GM21390 (cell line): ENCODE results near the gene VPS39.

ENCODE experiments used
- ATAC-seq: cut with Tn5 transposase; IDR thresholded peaks from one replicate; pipeline ENCODE4 v1.9.1; 2021; ENCODE audit not compliant: unreplicated experiment

The VPS39 gene

GRCh38 chr15:42199126-42199525 lies 9.0 kb downstream of the VPS39 start:
- ATAC-seq = no peak

- no peak for ATAC-seq
Measured at GRCh38 chr15:42198516-42198915, 9.6 kb downstream of the VPS39 start.

DNA sequence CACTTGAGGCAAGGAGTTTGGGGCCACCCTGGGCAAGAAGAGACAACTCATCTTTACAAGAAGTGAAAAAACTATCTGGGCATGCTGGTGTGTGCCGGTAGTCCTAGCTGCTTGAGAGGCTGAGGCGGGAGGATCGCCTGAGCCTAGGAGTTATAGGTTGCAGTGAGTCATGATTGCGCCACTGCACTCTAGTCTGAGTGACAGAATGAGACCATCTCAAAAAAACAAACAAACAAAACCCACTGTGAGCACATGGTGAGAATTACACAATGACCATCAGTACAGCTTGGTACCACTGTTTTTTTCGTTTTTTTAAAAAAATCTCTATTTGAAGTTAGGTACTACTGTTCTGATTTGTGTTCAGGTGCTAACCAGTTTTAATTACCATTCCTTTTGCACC lies 13.6 kb downstream of the VPS39 start:
- no peak for ATAC-seq

DNA sequence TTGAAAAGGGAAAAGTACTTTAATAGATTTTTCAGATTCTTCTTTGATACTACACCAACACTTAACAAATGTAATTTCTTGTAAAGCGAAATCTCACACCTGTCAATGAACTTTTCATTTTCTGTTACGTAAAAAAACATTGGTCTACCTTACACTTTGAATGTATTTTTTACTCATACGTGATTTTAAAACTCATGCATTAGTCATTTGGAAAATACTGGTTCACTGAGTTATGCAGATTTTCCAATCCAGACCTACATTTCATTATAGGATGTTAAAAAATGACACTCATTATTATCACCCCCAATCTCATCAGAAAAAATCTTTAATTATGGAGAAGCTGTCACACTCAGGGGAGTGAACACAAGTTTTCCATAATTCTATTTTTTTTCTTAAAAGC lies 14.7 kb downstream of the VPS39 start:
- no peak for ATAC-seq

DNA sequence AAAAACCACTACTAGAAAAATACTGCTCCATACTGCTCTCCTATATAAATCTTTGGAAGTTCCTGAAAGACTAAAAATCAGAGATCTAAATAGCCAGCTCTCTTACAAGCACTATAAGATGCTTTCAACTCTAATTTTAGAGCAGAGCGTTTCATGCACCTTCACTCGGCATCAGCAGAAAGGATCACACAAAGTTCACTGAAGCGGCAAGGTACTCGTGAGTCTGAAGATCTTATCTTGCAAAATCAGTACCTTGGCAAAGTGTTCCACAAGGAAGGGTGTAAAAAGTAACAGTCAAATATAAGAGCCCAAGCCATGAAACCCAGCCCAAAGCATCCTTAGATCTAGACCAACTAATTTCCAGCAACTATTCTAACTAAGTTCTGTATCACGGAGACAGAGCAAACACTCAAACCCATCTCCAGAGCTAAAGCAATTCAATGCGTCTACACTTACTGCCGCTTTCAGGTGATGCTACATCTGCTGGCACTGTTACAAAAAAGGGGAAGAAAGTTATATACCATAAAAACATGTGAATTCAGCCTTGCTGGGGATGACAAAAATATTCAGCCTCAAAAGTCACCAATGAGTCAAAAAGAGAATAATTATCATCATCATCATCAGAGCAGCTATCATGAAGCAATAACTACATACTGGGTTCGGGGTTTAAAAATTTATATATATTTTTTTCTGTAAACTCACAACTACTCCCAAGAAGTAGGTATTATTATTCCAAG lies 16.3 kb downstream of the VPS39 start:
- no peak for ATAC-seq

DNA sequence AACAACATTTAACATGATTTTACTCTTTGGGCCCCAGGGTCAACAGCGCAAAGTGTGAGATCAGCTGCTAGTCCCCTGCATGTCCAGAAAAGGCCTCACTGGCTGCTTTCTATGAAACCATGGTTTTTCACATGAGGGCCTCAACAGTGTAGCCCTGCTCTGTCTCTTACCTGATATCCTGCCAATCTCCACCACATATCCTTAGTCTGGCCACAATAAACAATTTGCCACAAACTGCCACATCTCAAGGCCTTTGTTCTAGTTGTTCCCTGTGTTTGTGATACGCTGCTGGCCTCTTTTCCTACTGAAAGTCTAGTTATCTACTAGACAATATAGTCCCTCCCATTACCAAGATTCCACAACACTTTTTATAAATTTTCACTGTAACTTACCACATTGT lies 17.7 kb downstream of the VPS39 start:
- no peak for ATAC-seq

- no peak for ATAC-seq
Measured at GRCh38 chr15:42185801-42186200, 22.3 kb downstream of the VPS39 start.

GRCh38 chr15:42184736-42185135 lies 23.4 kb downstream of the VPS39 start:
- ATAC-seq = no peak

DNA sequence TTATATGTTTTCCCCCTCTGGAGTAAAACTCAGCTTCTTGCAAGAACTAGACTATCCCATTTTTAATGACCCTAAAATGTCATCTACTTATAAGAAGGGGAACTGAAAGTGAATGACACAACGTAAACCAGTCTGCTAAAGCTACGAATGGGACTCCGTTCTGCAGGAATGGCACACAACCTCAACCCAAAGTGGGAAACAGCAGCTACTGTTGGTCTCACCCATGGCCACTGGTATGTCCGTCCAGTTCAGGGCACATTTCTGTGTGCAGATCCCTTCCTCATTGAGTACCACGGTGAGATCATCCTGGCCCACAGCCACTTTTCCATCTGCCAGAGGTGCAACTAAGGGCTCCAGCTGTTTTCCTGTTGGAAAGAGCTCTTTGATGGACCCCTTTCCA lies 23.8 kb downstream of the VPS39 start:
- ATAC-seq = no peak

- no peak for ATAC-seq
Measured at GRCh38 chr15:42182961-42183360, 25.1 kb downstream of the VPS39 start.

GRCh38 chr15:42182328-42182886 lies 25.7 kb downstream of the VPS39 start:
- no peak for ATAC-seq

- ATAC-seq = no peak
Measured at GRCh38 chr15:42178056-42178455, 30.0 kb downstream of the VPS39 start.

- no peak for ATAC-seq
Measured at GRCh38 chr15:42175671-42176070, 32.4 kb downstream of the VPS39 start.

DNA sequence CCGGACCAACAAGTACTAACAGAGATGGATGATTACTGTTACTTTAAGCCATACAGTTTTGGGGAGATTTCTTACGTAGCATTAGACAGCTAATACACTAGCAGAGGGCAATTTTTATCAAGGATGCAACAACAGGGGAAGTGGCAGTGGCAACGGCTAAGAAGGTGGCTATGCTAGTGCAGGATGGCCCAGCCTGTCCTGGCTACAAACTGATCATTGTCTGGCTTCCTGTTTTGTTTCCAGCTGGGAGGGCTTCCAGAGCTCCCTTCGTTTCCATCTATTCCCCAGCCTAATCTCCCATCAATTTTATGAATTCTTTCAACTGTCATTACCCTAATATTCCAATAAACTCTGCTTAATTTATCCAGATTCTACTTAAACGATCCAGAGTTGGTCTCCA lies 35.6 kb downstream of the VPS39 start:
- ATAC-seq = no peak

DNA sequence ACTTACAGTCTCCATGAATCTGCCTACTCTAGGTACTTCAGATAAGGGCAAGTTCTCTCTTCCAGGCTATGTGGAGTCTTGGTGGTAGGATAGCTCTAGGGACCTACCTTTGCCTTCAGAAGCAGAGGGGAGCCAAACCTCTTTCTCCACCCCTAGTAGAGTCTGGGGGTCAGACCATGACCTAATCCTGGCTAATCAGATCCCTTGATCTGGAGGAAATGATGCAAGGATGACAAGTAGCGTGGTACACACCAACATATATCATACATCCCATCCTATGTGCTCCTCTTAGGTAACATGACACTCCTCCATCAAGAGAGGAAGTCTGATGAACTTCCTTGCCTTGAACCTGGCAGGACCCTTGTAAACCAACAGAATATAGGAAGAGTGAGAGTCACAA lies 36.3 kb downstream of the VPS39 start:
- ATAC-seq = no peak

DNA sequence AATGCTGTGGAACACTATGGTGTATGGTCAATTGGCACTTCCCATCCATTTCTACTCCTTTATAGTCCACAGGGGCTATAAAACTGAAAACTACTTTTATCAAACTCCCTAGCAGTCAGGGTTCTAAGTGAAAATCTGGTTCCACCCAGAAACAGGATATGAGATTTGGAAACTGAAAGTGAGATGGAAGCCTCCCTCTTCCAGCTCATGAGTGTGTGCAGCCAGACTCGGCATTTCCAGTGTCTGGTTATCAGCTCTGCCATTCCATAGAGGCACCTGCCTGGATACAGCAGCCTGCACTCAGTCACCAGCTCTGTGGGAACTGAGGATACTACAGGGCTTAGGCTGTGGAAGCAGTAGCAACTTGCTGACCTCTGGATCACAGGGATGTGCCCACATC lies 37.0 kb downstream of the VPS39 start:
- ATAC-seq = no peak

DNA sequence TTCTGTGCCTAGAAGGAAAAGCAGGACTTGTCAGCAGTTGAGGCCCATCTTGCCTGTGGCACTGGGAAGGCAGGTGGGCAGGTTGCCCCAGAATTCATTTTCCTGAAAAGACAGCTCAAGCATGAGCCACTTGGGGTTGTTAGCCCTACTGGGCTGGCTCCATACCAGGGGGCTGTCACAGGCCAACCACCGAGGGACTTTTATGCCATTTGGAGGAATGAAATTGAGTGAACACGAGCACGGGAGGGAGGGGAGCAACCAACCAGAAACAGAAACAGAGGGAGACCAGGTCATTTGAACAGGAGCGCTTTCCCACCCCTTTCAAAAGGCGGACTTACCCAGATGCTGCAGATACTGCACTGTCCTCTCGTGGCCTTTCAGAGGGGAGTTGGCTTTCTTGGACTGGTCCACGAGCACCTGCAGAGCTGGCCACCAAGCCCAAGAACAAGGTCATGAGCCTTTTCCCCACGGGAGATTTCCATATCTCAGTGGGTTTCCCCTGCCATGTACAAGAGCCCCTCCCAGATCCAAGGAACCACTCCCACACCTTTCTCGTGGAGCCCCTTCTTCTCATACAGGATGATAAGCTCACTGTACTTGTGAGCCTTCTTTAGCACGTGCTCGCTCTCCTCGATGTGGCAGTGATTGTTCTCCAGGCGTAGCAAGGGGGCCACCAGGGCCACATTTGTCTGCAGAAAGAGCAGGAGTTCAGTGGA lies 41.7 kb downstream of the VPS39 start:
- no peak for ATAC-seq

DNA sequence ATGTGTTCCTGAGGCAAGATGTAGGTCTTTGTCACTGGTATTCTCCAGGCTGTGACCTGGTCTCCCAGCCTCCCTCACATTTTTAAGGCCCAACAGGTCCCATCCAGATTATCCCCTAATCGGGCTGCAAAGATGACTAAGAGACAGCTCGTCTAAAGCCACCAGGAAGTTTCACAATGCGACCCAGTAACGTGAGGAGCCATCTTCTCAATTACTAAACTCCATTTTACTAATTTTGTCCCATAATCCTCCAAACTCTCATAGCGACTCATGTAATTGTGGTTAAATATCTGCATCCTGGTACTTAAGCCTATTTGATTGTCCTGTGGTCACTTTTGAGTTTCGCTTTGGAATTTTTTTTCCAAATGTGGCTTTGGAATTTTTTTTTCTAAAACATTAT lies 43.0 kb downstream of the VPS39 start:
- no peak for ATAC-seq

- no peak for ATAC-seq
Measured at GRCh38 chr15:42163947-42164550, 44.1 kb downstream of the VPS39 start.

DNA sequence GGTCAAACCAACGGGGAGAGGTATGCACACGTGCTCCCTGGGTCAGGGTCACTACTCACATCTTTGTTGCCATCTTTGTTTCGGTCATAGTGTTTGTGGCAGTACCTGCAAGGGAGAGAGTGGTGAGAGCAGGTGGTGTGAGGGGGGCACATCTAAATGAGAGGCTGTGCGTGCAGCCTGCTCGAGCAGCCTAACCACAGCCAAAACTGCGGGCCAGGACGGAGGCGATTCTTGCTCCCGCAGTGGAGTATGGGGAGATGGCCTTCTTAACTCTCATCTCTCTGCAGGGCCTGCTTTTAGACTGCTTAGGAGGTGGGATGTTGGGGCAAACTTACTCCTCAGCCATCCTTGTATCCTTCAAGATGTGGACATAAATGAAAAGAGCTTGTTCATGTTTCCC lies 44.8 kb downstream of the VPS39 start:
- no peak for ATAC-seq

DNA sequence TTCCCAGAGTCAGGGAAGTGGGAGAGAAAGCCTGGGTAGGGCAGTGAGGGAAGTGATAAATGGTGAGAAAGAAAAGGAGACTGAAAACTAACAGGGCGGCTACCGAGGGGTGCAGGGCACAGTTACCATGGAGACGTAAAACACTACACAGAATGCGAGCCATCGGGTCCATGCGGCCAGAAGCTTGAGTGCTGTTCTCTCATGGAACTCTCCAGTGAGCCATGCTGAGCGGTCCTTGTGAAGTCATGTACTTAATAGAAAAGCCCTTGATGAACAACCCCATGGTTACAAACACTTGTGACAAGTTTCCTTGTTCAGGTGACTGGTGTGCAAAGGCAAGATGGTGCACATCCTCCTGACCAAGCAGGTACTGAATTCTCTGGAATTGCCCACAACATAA lies 48.0 kb downstream of the VPS39 start:
- no peak for ATAC-seq

DNA sequence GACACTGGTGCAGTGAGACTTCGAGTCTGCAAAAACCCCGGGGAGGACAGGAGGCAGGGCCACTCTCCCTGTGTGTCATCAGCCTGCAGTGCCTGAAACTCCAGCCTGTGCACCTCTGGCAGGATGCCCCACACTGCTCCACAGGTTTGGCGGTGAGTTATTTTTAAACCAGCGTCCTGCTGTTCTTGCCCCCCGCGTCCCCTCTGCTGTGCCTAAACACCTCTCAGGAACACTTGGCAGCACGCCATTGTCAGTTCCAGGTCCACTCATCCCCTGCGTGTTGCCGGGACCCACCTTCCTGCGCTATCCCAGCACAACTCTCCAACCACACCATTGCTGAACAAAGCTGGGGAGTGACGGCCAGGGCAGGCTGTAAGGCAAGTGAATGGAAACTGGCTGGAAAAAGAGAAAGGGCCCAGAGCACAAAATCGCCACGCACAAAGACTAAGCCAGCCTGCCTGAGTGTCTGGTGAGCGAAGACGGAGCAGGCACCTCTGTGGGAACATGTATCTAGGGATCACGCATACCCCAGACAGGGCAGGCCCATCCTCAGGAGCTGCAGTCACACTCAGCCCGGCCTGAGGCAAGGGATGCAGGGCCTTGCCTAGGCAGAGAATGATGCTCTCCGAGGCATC lies 48.6 kb downstream of the VPS39 start:
- no peak for ATAC-seq
